H1 (cell line): ENCODE measurements around the gene DPYSL4. TPM values are rescaled to one million over a fixed set of nuclear protein-coding genes. Genes with fewer than 3 reads are reported as not detected.

Source experiments
- CTCF ChIA-PET: fragments of 300-600 bp; sonication (Branson Sonifier 250); formaldehyde crosslinking; loops from one replicate; lab custom pipeline; 2021; ENCODE audit not compliant: partially characterized antibody; lab: Charles Lee
- POLR2A ChIA-PET: fragments of 300-600 bp; sonication (Branson Sonifier 250); formaldehyde crosslinking; loops from one replicate; lab custom pipeline; 2021; ENCODE audit warnings: inconsistent platforms; ENCODE audit not compliant: partially characterized antibody; lab: Charles Lee
- DNase-seq, 2 experiments: peaks; one replicate each; pipeline versions ENCODE4 v3.0.0 to v3.0.0-alpha.2; 2010 to 2022; ENCODE audit warnings: low spot score in 2 of 2, low read depth in 1 of 2, mixed read lengths in 1 of 2
- FAIRE-seq: peaks from 2 replicates; lab custom pipeline; 2011; peaks lifted over from hg19 to GRCh38; lab: Jason Lieb, UNC
- H2AFZ ChIP-seq: 2 replicates; pipeline ENCODE4 v1.8.1; 2012; ENCODE audit warnings: low read length, inconsistent platforms
- H2AK5ac ChIP-seq: 2 replicates; pipeline ENCODE4 v1.6.1; 2013; ENCODE audit warnings: low read depth, low read length
- H2BK120ac ChIP-seq: replicated peaks from 2 replicates; pipeline ENCODE3; 2013; ENCODE audit warnings: low read depth, low read length, inconsistent platforms
- H2BK12ac ChIP-seq: 2 replicates; pipeline ENCODE4 v1.6.1; 2013; ENCODE audit warnings: low read depth, low read length
- H2BK15ac ChIP-seq: 2 replicates; pipeline ENCODE4 v1.6.1; 2013; ENCODE audit warnings: low read length
- H2BK20ac ChIP-seq: 2 replicates; pipeline ENCODE4 v1.6.1; 2013; ENCODE audit warnings: low read length
- H2BK5ac ChIP-seq: 2 replicates; pipeline ENCODE4 v1.6.1; 2013; ENCODE audit warnings: low read depth, low read length
- H3K14ac ChIP-seq: 2 replicates; pipeline ENCODE4 v1.6.1; 2013; ENCODE audit warnings: inconsistent platforms; ENCODE audit not compliant: insufficient read length
- H3K18ac ChIP-seq: 2 replicates; pipeline ENCODE4 v1.6.1; 2013; ENCODE audit warnings: low read length; ENCODE audit errors: extremely low read depth
- H3K23ac ChIP-seq: 2 replicates; pipeline ENCODE4 v1.6.1; 2013; ENCODE audit warnings: inconsistent platforms; ENCODE audit not compliant: insufficient read length
- H3K23me2 ChIP-seq: 2 replicates; pipeline ENCODE4 v1.6.1; 2013; ENCODE audit warnings: low read depth, low read length
- H3K27ac ChIP-seq: 2 replicates; pipeline ENCODE4 v1.6.1; 2011; ENCODE audit warnings: low read depth, low read length, inconsistent platforms
- H3K27me3 ChIP-seq, 4 experiments: replicated peaks in 1 of 4; 1 replicate in 1 of 4; 2 replicates in 3 of 4; pipeline versions ENCODE4 v1.6.1 to v1.8.1; 2011 to 2013; ENCODE audit warnings: low read length in 3 of 4, mild to moderate bottlenecking in 3 of 4, inconsistent platforms in 2 of 4, mixed read lengths in 2 of 4, moderate library complexity in 1 of 4; ENCODE audit not compliant: control insufficient read depth in 3 of 4, insufficient read depth in 3 of 4; ENCODE audit errors: extremely low read depth in 1 of 4
- H3K36me3 ChIP-seq, 4 experiments: 2 replicates each; pipeline versions ENCODE4 v1.6.1 to v1.8.1; 2011 to 2013; ENCODE audit warnings: mild to moderate bottlenecking in 4 of 4, low read length in 3 of 4, moderate library complexity in 2 of 4, control low read depth in 1 of 4, inconsistent platforms in 1 of 4; ENCODE audit not compliant: insufficient read depth in 4 of 4, control insufficient read depth in 2 of 4
- H3K4ac ChIP-seq: replicated peaks from 2 replicates; pipeline ENCODE3; 2013; ENCODE audit warnings: low read length, low read depth, mixed read lengths, inconsistent platforms; ENCODE audit not compliant: insufficient read length
- H3K4me1 ChIP-seq, 4 experiments: replicated peaks in 1 of 4; 1 replicate in 1 of 4; 2 replicates in 3 of 4; pipeline versions ENCODE4 v1.6.1 to v1.8.1; 2011 to 2013; ENCODE audit warnings: low read length in 3 of 4, inconsistent platforms in 2 of 4, mixed read lengths in 1 of 4; ENCODE audit not compliant: insufficient read depth in 4 of 4, control insufficient read depth in 3 of 4
- H3K4me2 ChIP-seq, 2 experiments: 2 replicates each; pipeline versions ENCODE4 v1.6.1 to v1.8.1; 2011 to 2013; ENCODE audit warnings: low read depth in 2 of 2, low read length in 2 of 2, control low read depth in 1 of 2, inconsistent platforms in 1 of 2, mild to moderate bottlenecking in 1 of 2; ENCODE audit not compliant: insufficient read depth in 1 of 2
- H3K4me3 ChIP-seq, 4 experiments: fragments of 200-600, 300-600 bp in 1 of 4; sonication (generic), shearing (Covaris generic), sonication (Bioruptor Twin) in 1 of 4; 2 replicates each; pipeline versions ENCODE4 v1.5.1 to v1.8.1; 2011 to 2016; ENCODE audit warnings: low read length in 4 of 4, low read depth in 3 of 4, control low read depth in 2 of 4, inconsistent platforms in 2 of 4, mild to moderate bottlenecking in 2 of 4, mixed read lengths in 1 of 4, moderate library complexity in 1 of 4; ENCODE audit not compliant: insufficient read depth in 2 of 4; ENCODE audit errors: extremely low read depth in 1 of 4
- H3K56ac ChIP-seq: replicated peaks from 2 replicates; pipeline ENCODE3; 2013; ENCODE audit warnings: low read depth, mild to moderate bottlenecking, mixed read lengths, low read length, inconsistent platforms; ENCODE audit not compliant: insufficient read length
- H3K79me1 ChIP-seq: 2 replicates; pipeline ENCODE4 v1.6.1; 2013; ENCODE audit warnings: low read depth, low read length, control low read depth
- H3K79me2 ChIP-seq, 2 experiments: 2 replicates each; pipeline versions ENCODE4 v1.6.1 to v1.8.1; 2012 to 2013; ENCODE audit warnings: low read length in 2 of 2, mild to moderate bottlenecking in 2 of 2, inconsistent platforms in 1 of 2; ENCODE audit not compliant: insufficient read depth in 2 of 2, control insufficient read depth in 1 of 2
- H3K9ac ChIP-seq, 4 experiments: replicated peaks in 1 of 4; 1 replicate in 1 of 4; 2 replicates in 3 of 4; pipeline versions ENCODE4 v1.6.1 to v1.8.1; 2011 to 2013; ENCODE audit warnings: low read depth in 3 of 4, low read length in 3 of 4, control low read depth in 2 of 4, mild to moderate bottlenecking in 2 of 4, moderate library complexity in 2 of 4, inconsistent platforms in 1 of 4; ENCODE audit errors: extremely low read depth in 1 of 4
- H3K9me3 ChIP-seq, 2 experiments: 2 replicates each; pipeline versions ENCODE4 v1.6.1 to v1.8.1; 2012 to 2013; ENCODE audit warnings: mild to moderate bottlenecking in 2 of 2, moderate library complexity in 2 of 2, control low read depth in 1 of 2, inconsistent platforms in 1 of 2, low read depth in 1 of 2, low read length in 1 of 2, mixed read lengths in 1 of 2; ENCODE audit not compliant: insufficient read depth in 2 of 2
- H4K20me1 ChIP-seq, 2 experiments: replicated peaks in 1 of 2; 2 replicates each; pipeline versions ENCODE3 to v1.8.1; 2011 to 2013; ENCODE audit warnings: inconsistent platforms in 2 of 2, low read length in 2 of 2, mild to moderate bottlenecking in 1 of 2; ENCODE audit not compliant: insufficient read depth in 2 of 2, control insufficient read depth in 1 of 2
- H4K5ac ChIP-seq: 2 replicates; pipeline ENCODE4 v1.6.1; 2013; ENCODE audit warnings: low read length, low read depth, mixed read lengths, inconsistent platforms; ENCODE audit not compliant: insufficient read length
- H4K8ac ChIP-seq: 2 replicates; pipeline ENCODE4 v1.8.0; 2013; ENCODE audit warnings: mild to moderate bottlenecking, moderate library complexity, low read length, inconsistent platforms; ENCODE audit not compliant: insufficient read depth; ENCODE audit errors: extremely low read depth
- H4K91ac ChIP-seq: replicated peaks from 2 replicates; pipeline ENCODE3; 2013; ENCODE audit warnings: low read length, mixed read lengths, inconsistent platforms; ENCODE audit not compliant: insufficient read length
- ATF3 ChIP-seq: IDR thresholded peaks from 2 replicates; pipeline ENCODE4 v1.6.1; 2011; ENCODE audit warnings: low read depth, mild to moderate bottlenecking, low read length; ENCODE audit not compliant: insufficient read depth
- BRCA1 ChIP-seq: IDR thresholded peaks from 2 replicates; pipeline ENCODE4 v1.6.1; 2012; ENCODE audit warnings: low read depth, low read length, improper control_type of control experiment
- CTBP2 ChIP-seq: IDR thresholded peaks from 2 replicates; pipeline ENCODE4 v1.7.0; 2011; ENCODE audit warnings: borderline replicate concordance, mild to moderate bottlenecking, moderate library complexity, mixed read lengths, low read length; ENCODE audit not compliant: insufficient read depth, insufficient read length
- E2F6 ChIP-seq: IDR thresholded peaks from 2 replicates; pipeline ENCODE4 v1.6.1; 2012; ENCODE audit warnings: inconsistent platforms
- JUN ChIP-seq: IDR thresholded peaks from 2 replicates; pipeline ENCODE4 v1.6.1; 2011; ENCODE audit warnings: low read depth, mild to moderate bottlenecking, improper control_type of control experiment, low read length
- MAFK ChIP-seq: IDR thresholded peaks from 2 replicates; pipeline ENCODE4 v1.6.1; 2012; ENCODE audit warnings: low read depth, mild to moderate bottlenecking, improper control_type of control experiment, low read length
- RAD21 ChIP-seq, 2 experiments: IDR thresholded peaks in 1 of 2; conservative IDR thresholded peaks in 1 of 2; 2 replicates each; pipeline ENCODE4 v1.6.1; 2011; ENCODE audit warnings: low read depth in 2 of 2, low read length in 2 of 2, improper control_type of control experiment in 1 of 2, inconsistent platforms in 1 of 2, mild to moderate bottlenecking in 1 of 2, moderate library complexity in 1 of 2
- RFX5 ChIP-seq: IDR thresholded peaks from 2 replicates; pipeline ENCODE4 v1.6.1; 2011; ENCODE audit warnings: low read depth, low read length, improper control_type of control experiment, borderline replicate concordance
- SAP30 ChIP-seq: fragments of 300-600 bp; sonication (generic); IDR thresholded peaks from 2 replicates; pipeline ENCODE4 v1.7.1; 2012; ENCODE audit warnings: low read length, moderate library complexity, mild to moderate bottlenecking, inconsistent platforms; ENCODE audit not compliant: insufficient read depth, insufficient replicate concordance
- TCF12 ChIP-seq: IDR thresholded peaks from 2 replicates; pipeline ENCODE4 v1.6.1; 2011; ENCODE audit warnings: low read depth, mild to moderate bottlenecking, low read length
- TEAD4 ChIP-seq: IDR thresholded peaks from 2 replicates; pipeline ENCODE4 v1.6.1; 2012; ENCODE audit warnings: low read depth, low read length, inconsistent platforms, mixed read lengths
- WGBS, 2 experiments: shearing (Covaris generic) in 1 of 2; methylation state at CpG; one replicate each; pipeline versions ENCODE4 v1.1.6 to v1.1.7; 2013 to 2015; ENCODE audit warnings: low lambda C conversion rate in 2 of 2, mixed read lengths in 2 of 2, inconsistent platforms in 1 of 2, low coverage in 1 of 2, missing lambda C conversion rate in 1 of 2; ENCODE audit not compliant: insufficient replicate concordance in 2 of 2, insufficient coverage in 1 of 2, insufficient read length in 1 of 2; ENCODE audit errors: extremely low coverage in 1 of 2, missing lambda C conversion rate in 1 of 2; 5-methylcytosine and 5-hydroxymethylcytosine counted together
- polyA plus RNA-seq, 7 experiments: library from polyadenylated mRNA; depleted of rRNA in 3 of 7; stranded (reverse) in 5 of 7; unstranded in 2 of 7; fragments of >200 nt in 5 of 7; fragments of 200-250 nt in 2 of 7; gene quantifications; 1 replicate in 5 of 7; 2 replicates in 1 of 7; 4 replicates in 1 of 7; pipeline versions ENCODE4 v1.2.1 to v1.2.3, GENCODE V29; 2011 to 2013; ENCODE audit warnings: missing spikeins in 2 of 7, mixed read lengths in 2 of 7
- total RNA-seq: library from RNA; stranded (reverse); fragmentation: NEBNext Ultra II Directional; extraction: Animal tissue kit (Norgen Biotek cat#: 25700); gene quantifications from 2 replicates; pipeline ENCODE4 v1.2.1, GENCODE V29; 2021

Gene DPYSL4
- total and polyA plus RNA-seq, 2 of the 8 experiments (the other 6 are each of a cell fraction or from before 2014, with no cell fraction given) = 12.9 to 15.2 TPM

GRCh38 chr10:132153616-132154217, 33.0 kb upstream of the DPYSL4 start:
- H3K9me3 ChIP-seq = no peaks in the 10 kb centered on the region
- H3K79me2 ChIP-seq = no peaks in the 10 kb centered on the region
- FAIRE-seq = no peak
- H2BK20ac ChIP-seq = no peak overlapping the region
- H3K9ac ChIP-seq = no peak overlapping the region
- H3K18ac ChIP-seq = no peak overlapping the region
- H3K56ac ChIP-seq = no peak overlapping the region
- H2BK5ac ChIP-seq = no peak overlapping the region
- peaks cover 0 to 2% of the 10 kb centered on the region in 2 experiments for H4K20me1 ChIP-seq
- peak overlapping the region; percentile 66; the same call in 1 of the 2 replicates for H4K8ac ChIP-seq
- no peak overlapping the region for H2AK5ac ChIP-seq
- no peak overlapping the region for H2AFZ ChIP-seq
- ChIA-PET POLR2A (interaction anchor here (1.6 kb wide), 1 partner anchor 11 kb away, joined by 6 read pairs; no protein-coding TSS in a partner anchor), CTCF (interaction anchor here (0.6 to 3.5 kb wide), 3 partner anchors 8 to 86 kb away, joined by 3 to 14 read pairs (median 4); no protein-coding TSS in a partner anchor)
- H3K4me1 ChIP-seq = no peaks in the 10 kb centered on the region; a peak in 2 of 7 replicates
- WGBS, 2 experiments = 88% methylated on average over 19 of the region's 19 CpGs; no CpG with 5 or more reads in 1 of the 2 experiments
- H4K5ac ChIP-seq = no peak overlapping the region
- no peaks in the 10 kb centered on the region; the same call in 1 of the 2 replicates for H3K79me1 ChIP-seq
- H3K27ac ChIP-seq = no peak overlapping the region
- H3K36me3 ChIP-seq = no peaks in the 10 kb centered on the region; a peak in 1 of 8 replicates
- no peak overlapping the region for H2BK15ac ChIP-seq
- H3K23ac ChIP-seq = no peak overlapping the region
- no peak overlapping the region for H4K91ac ChIP-seq
- H2BK12ac ChIP-seq = no peak overlapping the region
- no peak overlapping the region for H3K14ac ChIP-seq
- DNase-seq = no peak
- H3K4me3 ChIP-seq = no peak overlapping the region
- H3K23me2 ChIP-seq = peaks cover 15% of the 10 kb centered on the region
- H3K4me2 ChIP-seq = no peak overlapping the region
- H3K4ac ChIP-seq = no peak overlapping the region
- no peaks in the 10 kb centered on the region for H3K27me3 ChIP-seq
- no peak overlapping the region for H2BK120ac ChIP-seq
- TF ChIP-seq MAFK = no peak
- TF ChIP-seq E2F6 = no peak
- TF ChIP-seq ATF3 = no peak
- TF ChIP-seq TEAD4 = no peak
- no peak for TF ChIP-seq SAP30
- TF ChIP-seq RFX5 = no peak
- no peak for TF ChIP-seq CTBP2
- no peak for TF ChIP-seq BRCA1
- TF ChIP-seq TCF12 = no peak
- no peak for TF ChIP-seq RAD21 (IDR thresholded peaks at IDR 0.05 in 1 of 2, conservative IDR thresholded peaks at IDR 0.05 in 1 of 2; ENCODE audit: low read depth in 2 of 2, low read length in 2 of 2)
- TF ChIP-seq JUN = no peak
